K562 (cell line): ENCODE data around the gene COG7.

Experiments used
- CTCF ChIP-seq, 3 experiments: IDR thresholded peaks in 2 of 3; conservative IDR thresholded peaks in 1 of 3; 2 replicates each; pipeline ENCODE4 v1.5.1; 2011 to 2012; ENCODE audit warnings: low read length in 3 of 3, mild to moderate bottlenecking in 3 of 3, control low read depth in 2 of 3, improper control_type of control experiment in 1 of 3, inconsistent platforms in 1 of 3, low read depth in 1 of 3, mixed read lengths in 1 of 3, moderate library complexity in 1 of 3; ENCODE audit not compliant: insufficient read depth in 2 of 3
- ETV6 ChIP-seq, 3 experiments: fragments of 150-350 bp in 1 of 3; sonication (generic) in 1 of 3; formaldehyde crosslinking in 1 of 3; IDR thresholded peaks; 2 replicates each; pipeline versions ENCODE4 v1.6.1 to v1.8.0; 2014 to 2022; ENCODE audit warnings: borderline replicate concordance in 2 of 3, low read depth in 2 of 3, antibody characterized with exemption in 1 of 3, low read length in 1 of 3, mild to moderate bottlenecking in 1 of 3, missing genetic modification reagents in 1 of 3
- JUND ChIP-seq, 2 experiments: IDR thresholded peaks; 2 replicates in 1 of 2; 3 replicates in 1 of 2; pipeline ENCODE4 v1.6.1; 2011; ENCODE audit warnings: borderline replicate concordance in 2 of 2, low read depth in 2 of 2, low read length in 2 of 2, improper control_type of control experiment in 1 of 2, missing biosample characterization in 1 of 2, missing genetic modification characterization in 1 of 2, missing genetic modification reagents in 1 of 2
- MEF2A ChIP-seq: IDR thresholded peaks from 2 replicates; pipeline ENCODE4 v1.6.1; 2011; ENCODE audit warnings: low read depth, mild to moderate bottlenecking, low read length, moderate library complexity; ENCODE audit not compliant: control insufficient read depth
- NEUROD1 ChIP-seq: fragments of 150-350 bp; IDR thresholded peaks from 2 replicates; pipeline ENCODE4 v1.6.1; 2014; ENCODE audit warnings: borderline replicate concordance, low read length, low read depth; ENCODE audit not compliant: partially characterized antibody
- NFE2 ChIP-seq: IDR thresholded peaks from 2 replicates; pipeline ENCODE4 v1.6.1; 2014; ENCODE audit warnings: antibody characterized with exemption, low read depth
- TCF3 ChIP-seq: sonication (generic); formaldehyde crosslinking; IDR thresholded peaks from 2 replicates; pipeline ENCODE4 v1.4.0; 2020; ENCODE audit warnings: mild to moderate bottlenecking, missing genetic modification reagents
- ZNF407 ChIP-seq: fragments of 450-650 bp; IDR thresholded peaks from 2 replicates; pipeline ENCODE4 v1.6.1; 2016; ENCODE audit warnings: low read depth
- TF ChIP-seq, protein P1 (sequence below): fragments of 450-650 bp; IDR thresholded peaks from 2 replicates; pipeline ENCODE4 v1.6.1; 2016; ENCODE audit warnings: borderline replicate concordance
- TF ChIP-seq, protein P2 (sequence below): sonication (generic); formaldehyde crosslinking; IDR thresholded peaks from 2 replicates; pipeline ENCODE4 v1.8.0; 2022; ENCODE audit warnings: mild to moderate bottlenecking, low read depth, missing genetic modification reagents

- TF ChIP-seq JUND (IDR thresholded peaks at IDR 0.05; ENCODE audit: borderline replicate concordance, low read depth, low read length): no peak
- no peak for TF ChIP-seq JUND (tag; IDR thresholded peaks at IDR 0.05; ENCODE audit: borderline replicate concordance, low read depth, low read length)
- TF ChIP-seq MEF2A: no peak
- no peak for TF ChIP-seq CTCF (IDR thresholded peaks at IDR 0.05 in 2 of 3, conservative IDR thresholded peaks at IDR 0.05 in 1 of 3; ENCODE audit: insufficient read depth in 2 of 3, low read depth in 1 of 3, low read length in 3 of 3)
- TF ChIP-seq, protein P1, sequence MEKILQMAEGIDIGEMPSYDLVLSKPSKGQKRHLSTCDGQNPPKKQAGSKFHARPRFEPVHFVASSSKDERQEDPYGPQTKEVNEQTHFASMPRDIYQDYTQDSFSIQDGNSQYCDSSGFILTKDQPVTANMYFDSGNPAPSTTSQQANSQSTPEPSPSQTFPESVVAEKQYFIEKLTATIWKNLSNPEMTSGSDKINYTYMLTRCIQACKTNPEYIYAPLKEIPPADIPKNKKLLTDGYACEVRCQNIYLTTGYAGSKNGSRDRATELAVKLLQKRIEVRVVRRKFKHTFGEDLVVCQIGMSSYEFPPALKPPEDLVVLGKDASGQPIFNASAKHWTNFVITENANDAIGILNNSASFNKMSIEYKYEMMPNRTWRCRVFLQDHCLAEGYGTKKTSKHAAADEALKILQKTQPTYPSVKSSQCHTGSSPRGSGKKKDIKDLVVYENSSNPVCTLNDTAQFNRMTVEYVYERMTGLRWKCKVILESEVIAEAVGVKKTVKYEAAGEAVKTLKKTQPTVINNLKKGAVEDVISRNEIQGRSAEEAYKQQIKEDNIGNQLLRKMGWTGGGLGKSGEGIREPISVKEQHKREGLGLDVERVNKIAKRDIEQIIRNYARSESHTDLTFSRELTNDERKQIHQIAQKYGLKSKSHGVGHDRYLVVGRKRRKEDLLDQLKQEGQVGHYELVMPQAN: no peak
- TF ChIP-seq NFE2: no peak
- TF ChIP-seq TCF3: no peak
- TF ChIP-seq NEUROD1: no peak
- no peak for TF ChIP-seq ZNF407
- no peak for TF ChIP-seq ETV6 (IDR thresholded peaks at IDR 0.05; ENCODE audit: borderline replicate concordance in 1 of 2, low read depth in 2 of 2, low read length in 1 of 2)
- no peak for TF ChIP-seq ETV6 (CRISPR knock-in tag; IDR thresholded peaks at IDR 0.05; ENCODE audit: borderline replicate concordance)
- TF ChIP-seq, protein P2, sequence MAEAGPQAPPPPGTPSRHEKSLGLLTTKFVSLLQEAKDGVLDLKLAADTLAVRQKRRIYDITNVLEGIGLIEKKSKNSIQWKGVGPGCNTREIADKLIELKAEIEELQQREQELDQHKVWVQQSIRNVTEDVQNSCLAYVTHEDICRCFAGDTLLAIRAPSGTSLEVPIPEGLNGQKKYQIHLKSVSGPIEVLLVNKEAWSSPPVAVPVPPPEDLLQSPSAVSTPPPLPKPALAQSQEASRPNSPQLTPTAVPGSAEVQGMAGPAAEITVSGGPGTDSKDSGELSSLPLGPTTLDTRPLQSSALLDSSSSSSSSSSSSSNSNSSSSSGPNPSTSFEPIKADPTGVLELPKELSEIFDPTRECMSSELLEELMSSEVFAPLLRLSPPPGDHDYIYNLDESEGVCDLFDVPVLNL (CRISPR knock-in tag): no peak
Observed at GRCh38 chr16:23357761-23358290, 95.2 kb downstream of the COG7 start.
